Stimulated activated memory B cell treated with anti-CD40 and anti-IgM and Interleukin-4, amounts not matched to agents 10 μg/mL and 1 μg/mL and 100 μg/mL, for 72 hours (primary cell): ENCODE data around the gene SYNDIG1.

Experiments
- ATAC-seq: fragments of 150-1000 bp; cut with Tn5 transposase; 2 replicates; pipeline ENCODE4 v1.10.0; 2021
- H3K27ac Mint-ChIP-seq: one replicate; pipeline ENCODE4 v1.8.0; 2022; ENCODE audit warnings: mild to moderate bottlenecking, mixed read lengths
- H3K27me3 Mint-ChIP-seq: one replicate; pipeline ENCODE4 v1.8.0; 2022; ENCODE audit warnings: mixed read lengths
- H3K36me3 Mint-ChIP-seq: one replicate; pipeline ENCODE4 v1.8.0; 2022; ENCODE audit warnings: mixed read lengths
- H3K4me1 Mint-ChIP-seq: one replicate; pipeline ENCODE4 v1.8.0; 2022; ENCODE audit warnings: mixed read lengths
- H3K4me3 Mint-ChIP-seq: one replicate; pipeline ENCODE4 v1.8.0; 2022; ENCODE audit warnings: mild to moderate bottlenecking, moderate library complexity, mixed read lengths
- H3K9me3 Mint-ChIP-seq: one replicate; pipeline ENCODE4 v1.8.0; 2022; ENCODE audit warnings: mixed read lengths

The SYNDIG1 gene

DNA sequence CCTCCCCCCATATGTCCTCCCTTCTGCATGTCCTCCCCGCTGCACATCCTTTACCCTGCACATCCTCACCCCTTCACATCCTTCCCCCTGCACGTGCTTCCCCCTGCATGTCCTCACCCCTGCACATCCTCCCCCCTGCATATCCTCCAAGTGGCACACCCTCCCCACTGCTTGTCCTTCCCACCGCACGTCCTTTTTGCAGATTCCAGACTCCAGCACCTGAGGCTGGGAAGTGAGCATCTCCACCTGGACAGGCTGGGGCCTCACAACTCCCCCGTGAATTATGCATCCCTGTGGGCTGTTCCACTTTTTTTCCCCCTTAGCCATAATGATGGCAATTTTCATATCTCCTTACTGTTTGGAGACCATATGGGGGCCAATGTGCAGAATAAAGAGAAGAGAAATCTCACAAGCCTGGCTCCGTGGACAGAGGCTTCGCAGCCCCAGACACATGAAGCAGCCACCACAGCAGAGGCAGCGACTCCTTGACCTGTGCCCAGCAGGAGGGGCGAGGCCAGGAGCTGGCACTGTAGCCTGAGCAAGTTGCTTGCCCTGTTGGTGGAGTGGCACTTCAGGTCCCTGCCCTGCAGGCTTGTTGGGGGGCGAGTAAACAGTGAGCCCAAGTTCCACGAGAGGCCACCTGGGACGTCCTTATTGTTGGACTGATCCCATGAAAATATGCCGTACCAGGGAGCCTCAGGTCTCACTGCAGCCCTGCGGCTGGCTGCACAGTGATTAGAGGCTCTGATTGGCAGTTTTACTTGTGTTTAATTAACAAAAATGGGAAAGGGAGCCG is 113.1 kb downstream of the SYNDIG1 start:
- Mint-ChIP-seq H3K27ac (no peak overlapping the region), H3K9me3 (peaks cover 7% of the 10 kb centered on the region), H3K4me3 (no peak overlapping the region), H3K36me3 (no peaks in the 10 kb centered on the region), H3K27me3 (peaks cover 9% of the 10 kb centered on the region), H3K4me1 (no peaks in the 10 kb centered on the region)
- no peak for ATAC-seq

GRCh38 chr20:24583169-24583792 is 113.9 kb downstream of the SYNDIG1 start:
- H3K27ac Mint-ChIP-seq = no peak overlapping the region
- ATAC-seq = no peak
- peaks cover 9% of the 10 kb centered on the region for H3K27me3 Mint-ChIP-seq

GRCh38 chr20:24584078-24584477 is 114.6 kb downstream of the SYNDIG1 start:
- Mint-ChIP-seq H3K36me3 (no peaks in the 10 kb centered on the region), H3K27me3 (peaks cover 9% of the 10 kb centered on the region), H3K4me1 (no peaks in the 10 kb centered on the region), H3K9me3 (peaks cover 7% of the 10 kb centered on the region), H3K27ac (no peak overlapping the region), H3K4me3 (no peak overlapping the region)
- ATAC-seq = no peak

More at GRCh38 chr20:24583169-24583792, 113.9 kb downstream of the SYNDIG1 start:
- Mint-ChIP-seq H3K36me3 (no peaks in the 10 kb centered on the region), H3K4me1 (no peaks in the 10 kb centered on the region), H3K9me3 (peaks cover 7% of the 10 kb centered on the region), H3K4me3 (no peak overlapping the region)

DNA sequence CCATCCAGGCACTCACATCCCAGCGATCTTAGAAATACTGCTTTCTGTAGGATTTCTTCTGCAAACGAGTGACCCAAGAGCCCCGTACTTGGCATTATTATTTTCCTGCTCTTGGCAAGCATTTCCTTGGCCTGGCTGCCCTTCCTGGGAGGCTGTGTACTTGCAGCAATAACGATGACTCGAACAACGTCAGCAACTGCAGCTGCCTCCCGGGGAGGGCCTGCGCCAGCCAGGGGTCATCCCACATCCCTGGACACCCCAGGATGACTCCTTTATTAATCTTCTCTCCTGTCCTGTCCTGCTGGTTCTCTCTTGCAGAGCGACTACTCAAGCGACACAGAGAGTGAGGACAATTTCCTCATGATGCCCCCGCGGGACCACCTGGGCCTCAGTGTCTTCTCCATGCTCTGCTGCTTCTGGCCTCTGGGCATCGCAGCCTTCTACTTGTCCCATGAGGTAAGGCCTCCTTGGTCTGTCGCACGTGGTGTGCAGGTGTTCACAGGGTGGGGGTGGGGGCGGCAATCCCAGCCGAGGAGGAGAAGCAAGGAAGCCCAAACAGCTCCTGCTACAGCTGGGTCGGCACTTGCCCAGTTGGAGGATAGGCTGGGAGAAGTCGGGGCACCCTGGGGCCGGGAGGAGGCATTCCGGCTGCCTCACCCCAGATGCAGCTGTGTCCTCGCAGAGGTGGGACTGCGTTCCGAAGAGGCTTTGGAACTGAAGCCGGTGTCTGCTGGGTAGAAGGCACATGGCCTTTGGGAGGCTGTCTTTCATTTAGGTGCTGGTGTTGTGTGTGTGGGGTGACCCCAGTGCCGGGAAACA is 115.3 kb downstream of the SYNDIG1 start:
- Mint-ChIP-seq H3K36me3 (no peaks in the 10 kb centered on the region), H3K4me1 (no peaks in the 10 kb centered on the region), H3K27ac (no peak overlapping the region), H3K4me3 (no peak overlapping the region), H3K27me3 (peaks cover 9% of the 10 kb centered on the region), H3K9me3 (peaks cover 7% of the 10 kb centered on the region)
- ATAC-seq = no peak

GRCh38 chr20:24585796-24586522 is 116.5 kb downstream of the SYNDIG1 start:
- no peak for ATAC-seq
- Mint-ChIP-seq H3K27me3 (peaks cover 9% of the 10 kb centered on the region), H3K36me3 (no peaks in the 10 kb centered on the region), H3K4me1 (no peaks in the 10 kb centered on the region), H3K27ac (no peak overlapping the region), H3K4me3 (no peak overlapping the region), H3K9me3 (peaks cover 7% of the 10 kb centered on the region)

GRCh38 chr20:24586523-24586840 is 117.1 kb downstream of the SYNDIG1 start:
- Mint-ChIP-seq H3K4me3 (no peak overlapping the region), H3K36me3 (no peaks in the 10 kb centered on the region), H3K4me1 (no peaks in the 10 kb centered on the region), H3K9me3 (peaks cover 7% of the 10 kb centered on the region), H3K27me3 (peaks cover 9% of the 10 kb centered on the region), H3K27ac (no peak overlapping the region)
- no peak for ATAC-seq

DNA sequence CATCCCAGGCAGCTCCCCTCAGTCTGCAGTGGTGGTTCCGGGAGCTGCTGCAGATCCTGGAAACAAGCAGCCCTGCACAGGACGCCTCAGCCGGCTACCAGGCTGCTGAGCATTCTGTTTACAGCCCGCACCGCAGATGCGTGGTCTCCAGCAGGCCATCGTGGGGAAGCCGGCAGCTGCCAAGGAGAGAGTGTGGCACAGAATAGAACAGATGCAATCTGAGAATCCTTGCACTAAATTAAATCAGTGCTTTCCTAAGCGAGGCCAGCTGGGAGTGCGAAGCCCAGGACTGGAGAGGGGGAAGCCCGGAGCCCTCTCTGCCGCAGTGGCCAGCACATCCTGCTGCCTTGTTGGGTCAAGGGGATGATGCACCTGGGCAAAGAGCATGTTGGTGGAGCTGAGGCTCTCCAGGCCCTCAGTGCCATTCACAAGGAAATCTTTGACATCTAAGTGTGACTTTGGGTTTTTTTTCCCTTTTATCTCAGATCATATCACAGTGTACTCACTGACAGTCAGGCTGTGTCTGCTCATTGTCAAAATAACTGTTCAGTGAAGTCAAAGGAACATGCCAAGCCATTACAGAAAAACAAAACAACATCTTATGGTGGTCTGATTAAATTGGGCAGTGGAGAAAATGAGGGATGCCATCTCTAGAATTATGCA is 118.1 kb downstream of the SYNDIG1 start:
- no peak overlapping the region for H3K4me3 Mint-ChIP-seq
- no peak overlapping the region for H3K27ac Mint-ChIP-seq
- no peaks in the 10 kb centered on the region for H3K4me1 Mint-ChIP-seq
- peaks cover under 1% of the 10 kb centered on the region for H3K9me3 Mint-ChIP-seq
- H3K36me3 Mint-ChIP-seq = no peaks in the 10 kb centered on the region
- peaks cover 9% of the 10 kb centered on the region for H3K27me3 Mint-ChIP-seq
- no peak for ATAC-seq

DNA sequence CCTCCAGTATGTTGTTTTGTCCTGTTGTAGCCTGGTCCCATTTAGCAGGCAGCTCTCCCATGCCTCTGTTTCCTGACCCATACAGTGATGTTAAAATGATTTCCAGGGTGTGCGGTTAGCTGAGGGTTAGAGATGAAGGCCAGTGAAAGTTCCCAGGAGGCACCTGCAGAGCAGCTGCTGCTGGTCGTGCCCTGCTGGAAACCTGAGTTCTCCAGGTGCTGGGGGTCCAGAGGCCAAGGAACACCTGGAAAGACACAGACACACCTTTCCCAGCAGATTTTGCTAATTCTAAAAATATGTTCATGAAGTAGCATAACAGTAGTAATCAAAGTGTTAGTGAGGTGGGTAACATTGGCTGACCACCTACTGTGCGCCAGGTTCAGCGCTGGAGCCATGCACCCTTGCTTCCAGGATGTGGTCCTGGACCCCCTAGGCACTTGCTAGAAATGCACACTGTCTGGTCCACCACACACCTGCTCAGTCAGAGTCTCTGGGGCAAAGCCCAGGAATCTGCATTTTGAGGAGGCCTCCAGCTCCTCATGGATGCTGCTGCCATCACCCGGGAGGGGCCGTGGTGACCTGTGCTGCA is 118.7 kb downstream of the SYNDIG1 start:
- Mint-ChIP-seq H3K27me3 (peaks cover 9% of the 10 kb centered on the region), H3K4me3 (no peak overlapping the region), H3K36me3 (no peaks in the 10 kb centered on the region), H3K9me3 (no peaks in the 10 kb centered on the region), H3K27ac (no peak overlapping the region), H3K4me1 (no peaks in the 10 kb centered on the region)
- ATAC-seq = no peak

GRCh38 chr20:24588725-24589340 is 119.4 kb downstream of the SYNDIG1 start:
- no peak overlapping the region for H3K27ac Mint-ChIP-seq

GRCh38 chr20:24589381-24589780 is 120.0 kb downstream of the SYNDIG1 start:
- Mint-ChIP-seq H3K36me3 (no peaks in the 10 kb centered on the region), H3K4me3 (no peak overlapping the region)

More at GRCh38 chr20:24588725-24589340, 119.4 kb downstream of the SYNDIG1 start:
- no peaks in the 10 kb centered on the region for H3K4me1 Mint-ChIP-seq
- no peak for ATAC-seq
- peaks cover 9% of the 10 kb centered on the region for H3K27me3 Mint-ChIP-seq
- no peaks in the 10 kb centered on the region for H3K9me3 Mint-ChIP-seq
- no peak overlapping the region for H3K4me3 Mint-ChIP-seq
- H3K36me3 Mint-ChIP-seq = no peaks in the 10 kb centered on the region

GRCh38 chr20:24589815-24590177 is 120.4 kb downstream of the SYNDIG1 start:
- peaks cover 3% of the 10 kb centered on the region for H3K27me3 Mint-ChIP-seq
- no peaks in the 10 kb centered on the region for H3K9me3 Mint-ChIP-seq
- H3K4me1 Mint-ChIP-seq = no peaks in the 10 kb centered on the region
- no peaks in the 10 kb centered on the region for H3K36me3 Mint-ChIP-seq
- no peak for ATAC-seq
- no peak overlapping the region for H3K4me3 Mint-ChIP-seq
- H3K27ac Mint-ChIP-seq = no peak overlapping the region

More at GRCh38 chr20:24589381-24589780, 120.0 kb downstream of the SYNDIG1 start:
- Mint-ChIP-seq H3K4me1 (no peaks in the 10 kb centered on the region), H3K27me3 (peaks cover 7% of the 10 kb centered on the region), H3K9me3 (no peaks in the 10 kb centered on the region), H3K27ac (no peak overlapping the region)
- no peak for ATAC-seq

- Mint-ChIP-seq H3K27me3 (no peaks in the 10 kb centered on the region), H3K4me1 (no peaks in the 10 kb centered on the region), H3K9me3 (no peaks in the 10 kb centered on the region), H3K27ac (no peak overlapping the region), H3K36me3 (no peaks in the 10 kb centered on the region), H3K4me3 (no peak overlapping the region)
- ATAC-seq = peak; percentile 42
Observed at GRCh38 chr20:24590178-24590982, 121.0 kb downstream of the SYNDIG1 start.

GRCh38 chr20:24597051-24597450 is 127.6 kb downstream of the SYNDIG1 start:
- H3K4me3 Mint-ChIP-seq = no peak overlapping the region
- H3K27ac Mint-ChIP-seq = no peak overlapping the region
- no peaks in the 10 kb centered on the region for H3K4me1 Mint-ChIP-seq
- H3K36me3 Mint-ChIP-seq = no peaks in the 10 kb centered on the region
- peaks cover 10% of the 10 kb centered on the region for H3K9me3 Mint-ChIP-seq
- no peak for ATAC-seq
- H3K27me3 Mint-ChIP-seq = no peaks in the 10 kb centered on the region
